HEK293 (cell line): ENCODE data around the gene GJA10.

Experiments
- CTCF ChIP-seq: fragments of 450-650 bp; formaldehyde crosslinking; IDR thresholded peaks from 2 replicates; pipeline ENCODE4 v1.5.1; 2016; ENCODE audit warnings: missing biosample characterization, missing genetic modification characterization
- KLF16 ChIP-seq: fragments of 450-650 bp; formaldehyde crosslinking; IDR thresholded peaks from 2 replicates; pipeline ENCODE4 v1.5.1; 2017; ENCODE audit warnings: missing biosample characterization, missing genetic modification characterization
- OSR2 ChIP-seq: fragments of 450-650 bp; formaldehyde crosslinking; IDR thresholded peaks from 2 replicates; pipeline ENCODE4 v1.5.1; 2016; ENCODE audit warnings: missing biosample characterization, missing genetic modification characterization
- PRDM6 ChIP-seq: fragments of 450-650 bp; formaldehyde crosslinking; IDR thresholded peaks from 2 replicates; pipeline ENCODE4 v1.5.1; 2017; ENCODE audit warnings: missing biosample characterization, missing genetic modification characterization
- RBAK ChIP-seq: fragments of 450-650 bp; formaldehyde crosslinking; IDR thresholded peaks from 2 replicates; pipeline ENCODE4 v1.5.1; 2016; ENCODE audit warnings: missing biosample characterization, missing genetic modification characterization
- ZFP41 ChIP-seq: fragments of 450-650 bp; formaldehyde crosslinking; IDR thresholded peaks from 2 replicates; pipeline ENCODE4 v1.5.1; 2016; ENCODE audit warnings: missing biosample characterization, missing genetic modification characterization, borderline replicate concordance
- ZNF114 ChIP-seq: fragments of 450-650 bp; formaldehyde crosslinking; IDR thresholded peaks from 2 replicates; pipeline ENCODE4 v1.5.0; 2017; ENCODE audit warnings: missing biosample characterization, missing genetic modification characterization
- ZNF132 ChIP-seq: fragments of 450-650 bp; formaldehyde crosslinking; IDR thresholded peaks from 2 replicates; pipeline ENCODE4 v1.5.1; 2017; ENCODE audit warnings: missing biosample characterization, missing genetic modification characterization, borderline replicate concordance
- ZNF266 ChIP-seq: fragments of 450-650 bp; formaldehyde crosslinking; IDR thresholded peaks from 2 replicates; pipeline ENCODE4 v1.5.1; 2016; ENCODE audit warnings: missing biosample characterization, missing genetic modification characterization, low read depth
- ZNF624 ChIP-seq: fragments of 450-650 bp; formaldehyde crosslinking; IDR thresholded peaks from 2 replicates; pipeline ENCODE4 v1.5.1; 2017; ENCODE audit warnings: missing biosample characterization, missing genetic modification characterization
- ZNF660 ChIP-seq: fragments of 450-650 bp; IDR thresholded peaks from 2 replicates; pipeline ENCODE4 v1.5.1; 2018; ENCODE audit warnings: missing biosample characterization, mild to moderate bottlenecking, missing genetic modification characterization

- no peak for TF ChIP-seq RBAK (tag by site-specific recombination)
- TF ChIP-seq ZNF114 (tag by site-specific recombination): no peak
- TF ChIP-seq ZNF266 (tag by site-specific recombination): no peak
- no peak for TF ChIP-seq CTCF (tag by site-specific recombination)
- no peak for TF ChIP-seq ZFP41
- no peak for TF ChIP-seq PRDM6 (tag by site-specific recombination)
- no peak for TF ChIP-seq KLF16
- TF ChIP-seq ZNF660 (tag by site-specific recombination): no peak
- no peak for TF ChIP-seq ZNF624
- no peak for TF ChIP-seq ZNF132 (tag by site-specific recombination)
- TF ChIP-seq OSR2 (tag by site-specific recombination): no peak
These were observed 41.2 kb upstream of the GJA10 start for GRCh38 chr6:89853068-89853467.
